Smooth muscle cell (in vitro differentiated cells): Measurements from ENCODE around the gene FBXL2. TPM values are rescaled to one million over a fixed set of nuclear protein-coding genes. Genes with fewer than 3 reads are reported as not detected.

Experiments used
- DNase-seq: peaks from one replicate; lab custom pipeline; 2025; ENCODE audit not compliant: unreplicated experiment; lab: John Stamatoyannopoulos, UW
- H2AFZ ChIP-seq: fragments of 200-600 bp; sonication (generic); 2 replicates; pipeline ENCODE4 v1.6.0; 2016; ENCODE audit warnings: antibody characterized with exemption, low read depth, mild to moderate bottlenecking
- H3F3A ChIP-seq: fragments of 200-600 bp; sonication (generic); 2 replicates; pipeline ENCODE4 v1.6.0; 2017; ENCODE audit warnings: antibody characterized with exemption, low read depth
- H3K27ac ChIP-seq: fragments of 200-600 bp; sonication (generic); 2 replicates; pipeline ENCODE4 v1.5.1; 2016; ENCODE audit warnings: low read depth, mild to moderate bottlenecking
- H3K27me3 ChIP-seq: fragments of 200-600 bp; sonication (generic); 2 replicates; pipeline ENCODE4 v1.6.1; 2016; ENCODE audit warnings: low read depth, mild to moderate bottlenecking
- H3K36me3 ChIP-seq: fragments of 200-600 bp; sonication (generic); 2 replicates; pipeline ENCODE4 v1.5.1; 2016; ENCODE audit warnings: low read depth
- H3K4me1 ChIP-seq: fragments of 200-600 bp; sonication (generic); 2 replicates; pipeline ENCODE4 v1.5.1; 2016; ENCODE audit warnings: low read depth
- H3K4me2 ChIP-seq: fragments of 200-600 bp; sonication (generic); 2 replicates; pipeline ENCODE4 v1.6.0; 2016; ENCODE audit warnings: mild to moderate bottlenecking
- H3K4me3 ChIP-seq: fragments of 200-600 bp; sonication (generic); 2 replicates; pipeline ENCODE4 v1.5.1; 2016; ENCODE audit warnings: mild to moderate bottlenecking
- H3K79me2 ChIP-seq: fragments of 200-600 bp; sonication (generic); 2 replicates; pipeline ENCODE4 v1.6.0; 2016; ENCODE audit warnings: low read depth, mild to moderate bottlenecking
- H3K9ac ChIP-seq: fragments of 200-600 bp; sonication (generic); 2 replicates; pipeline ENCODE4 v1.6.0; 2016; ENCODE audit warnings: low read depth
- H3K9me3 ChIP-seq: fragments of 200-600 bp; sonication (generic); replicated peaks from 2 replicates; pipeline ENCODE4 v1.5.1; 2016; ENCODE audit warnings: low read depth
- H4K20me1 ChIP-seq: fragments of 200-600 bp; sonication (generic); 2 replicates; pipeline ENCODE4 v1.6.0; 2016; ENCODE audit warnings: low read depth
- CTCF ChIP-seq: fragments of 200-600 bp; sonication (generic); IDR thresholded peaks from 2 replicates; pipeline ENCODE4 v1.5.1; 2017; ENCODE audit warnings: borderline replicate concordance, mild to moderate bottlenecking, antibody characterized with exemption; ENCODE audit not compliant: insufficient read depth, poor library complexity, severe bottlenecking
- WGBS: methylation state at CpG from one replicate; pipeline ENCODE4 v1.1.7; 2016; ENCODE audit warnings: low lambda C conversion rate; 5-methylcytosine and 5-hydroxymethylcytosine counted together
- polyA plus RNA-seq: library from polyadenylated mRNA; unstranded; fragments of >200 nt; fragmentation: Nextera tagmentation; extraction: Ambion mirVana; gene quantifications from 2 replicates; pipeline ENCODE4 v1.2.1, GENCODE V29; 2016
- total RNA-seq: library from RNA; depleted of rRNA; stranded (reverse); fragments of >200 nt; gene quantifications from 2 replicates; pipeline ENCODE4 v1.2.3, GENCODE V29; 2014

Gene FBXL2
- total and polyA plus RNA-seq, 2 experiments from 2014 or later = 8.9 to 10.7 TPM

GRCh38 chr3:33417066-33417673 lies 139.9 kb downstream of the FBXL2 start:
- H3K4me3 ChIP-seq = no peak overlapping the region
- H3K79me2 ChIP-seq = peaks cover 53% of the 10 kb centered on the region
- peaks cover 23% of the 10 kb centered on the region for H3K36me3 ChIP-seq
- 76% methylated on average over 3 of the region's 3 CpGs for WGBS
- H3K4me2 ChIP-seq = no peak overlapping the region
- no peaks in the 10 kb centered on the region for H3K4me1 ChIP-seq
- no peak for DNase-seq
- peaks cover 68% of the 10 kb centered on the region for H4K20me1 ChIP-seq
- no peaks in the 10 kb centered on the region for H3F3A ChIP-seq
- H3K27me3 ChIP-seq = no peaks in the 10 kb centered on the region
- TF ChIP-seq CTCF = no peak
- H3K9me3 ChIP-seq = no peaks in the 10 kb centered on the region
- no peak overlapping the region for H3K27ac ChIP-seq
- H3K9ac ChIP-seq = no peak overlapping the region
- H2AFZ ChIP-seq = no peak overlapping the region

- no peaks in the 10 kb centered on the region for H3F3A ChIP-seq
- H2AFZ ChIP-seq = no peak overlapping the region
- H4K20me1 ChIP-seq = peaks cover 73% of the 10 kb centered on the region
- H3K79me2 ChIP-seq = peaks cover 78% of the 10 kb centered on the region
- no peaks in the 10 kb centered on the region for H3K27me3 ChIP-seq
- no peak overlapping the region for H3K4me3 ChIP-seq
- no peak for TF ChIP-seq CTCF
- peaks cover 24% of the 10 kb centered on the region for H3K36me3 ChIP-seq
- no peak overlapping the region for H3K27ac ChIP-seq
- DNase-seq = no peak
- H3K4me1 ChIP-seq = no peaks in the 10 kb centered on the region
- no peak overlapping the region for H3K4me2 ChIP-seq
- no peak overlapping the region for H3K9ac ChIP-seq
- 100% methylated on average over 1 of the region's 1 CpG for WGBS
- H3K9me3 ChIP-seq = no peaks in the 10 kb centered on the region
These were observed 142.7 kb downstream of the FBXL2 start for GRCh38 chr3:33419948-33420347.

GRCh38 chr3:33420966-33421365 lies 143.7 kb downstream of the FBXL2 start:
- Histone ChIP-seq H3K4me1 (peaks cover 5% of the 10 kb centered on the region), H3K27ac (no peak overlapping the region), H2AFZ (no peak overlapping the region), H3K9me3 (no peaks in the 10 kb centered on the region), H4K20me1 (peaks cover 74% of the 10 kb centered on the region), H3K27me3 (no peaks in the 10 kb centered on the region), H3K36me3 (peaks cover 24% of the 10 kb centered on the region), H3K9ac (no peak overlapping the region), H3K4me2 (no peak overlapping the region), H3F3A (no peaks in the 10 kb centered on the region), H3K79me2 (peaks cover 88% of the 10 kb centered on the region), H3K4me3 (no peak overlapping the region)
- 100% methylated on average over 2 of the region's 2 CpGs for WGBS
- no peak for DNase-seq
- TF ChIP-seq CTCF = no peak

- TF ChIP-seq CTCF = no peak
- peaks cover 15% of the 10 kb centered on the region for H3K4me1 ChIP-seq
- H3K79me2 ChIP-seq = peaks cover 96% of the 10 kb centered on the region
- H3K27me3 ChIP-seq = no peaks in the 10 kb centered on the region
- H3K36me3 ChIP-seq = peaks cover 15% of the 10 kb centered on the region
- no peaks in the 10 kb centered on the region for H3K9me3 ChIP-seq
- 93% methylated on average over 10 of the region's 10 CpGs for WGBS
- no peak overlapping the region for H3K4me2 ChIP-seq
- H3K27ac ChIP-seq = peak overlapping the region; percentile 17
- no peak overlapping the region for H2AFZ ChIP-seq
- H4K20me1 ChIP-seq = peaks cover 84% of the 10 kb centered on the region
- H3K9ac ChIP-seq = no peak overlapping the region
- H3K4me3 ChIP-seq = no peak overlapping the region
- no peaks in the 10 kb centered on the region for H3F3A ChIP-seq
- no peak for DNase-seq
These were observed 147.6 kb downstream of the FBXL2 start for GRCh38 chr3:33424606-33425452.
